ENCODE data around the gene MEF2C. TPM values are rescaled to one million over a fixed set of nuclear protein-coding genes. Genes with fewer than 3 reads are reported as not detected.

The MEF2C gene
- total and polyA plus RNA-seq, 2 experiments from 2014 or later = 107 to 175 TPM

GRCh38 chr5:88729084-88729828 is 153.7 kb downstream of the MEF2C start:
- TF ChIP-seq, protein P1, sequence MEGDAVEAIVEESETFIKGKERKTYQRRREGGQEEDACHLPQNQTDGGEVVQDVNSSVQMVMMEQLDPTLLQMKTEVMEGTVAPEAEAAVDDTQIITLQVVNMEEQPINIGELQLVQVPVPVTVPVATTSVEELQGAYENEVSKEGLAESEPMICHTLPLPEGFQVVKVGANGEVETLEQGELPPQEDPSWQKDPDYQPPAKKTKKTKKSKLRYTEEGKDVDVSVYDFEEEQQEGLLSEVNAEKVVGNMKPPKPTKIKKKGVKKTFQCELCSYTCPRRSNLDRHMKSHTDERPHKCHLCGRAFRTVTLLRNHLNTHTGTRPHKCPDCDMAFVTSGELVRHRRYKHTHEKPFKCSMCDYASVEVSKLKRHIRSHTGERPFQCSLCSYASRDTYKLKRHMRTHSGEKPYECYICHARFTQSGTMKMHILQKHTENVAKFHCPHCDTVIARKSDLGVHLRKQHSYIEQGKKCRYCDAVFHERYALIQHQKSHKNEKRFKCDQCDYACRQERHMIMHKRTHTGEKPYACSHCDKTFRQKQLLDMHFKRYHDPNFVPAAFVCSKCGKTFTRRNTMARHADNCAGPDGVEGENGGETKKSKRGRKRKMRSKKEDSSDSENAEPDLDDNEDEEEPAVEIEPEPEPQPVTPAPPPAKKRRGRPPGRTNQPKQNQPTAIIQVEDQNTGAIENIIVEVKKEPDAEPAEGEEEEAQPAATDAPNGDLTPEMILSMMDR (IDR thresholded peaks at IDR 0.05; ENCODE audit: low read depth, low read length) = peak; percentile 67
- H3K27me3 ChIP-seq = no peaks in the 10 kb centered on the region
- H3K4me3 ChIP-seq = no peak overlapping the region
- H3K27ac ChIP-seq = no peak overlapping the region
- no peaks in the 10 kb centered on the region for H3K9me3 ChIP-seq (ENCODE audit: low read depth)
- H3K4me1 ChIP-seq (ENCODE audit: low read depth) = peaks cover 16% of the 10 kb centered on the region
- H3K36me3 ChIP-seq = peaks cover 52% of the 10 kb centered on the region
- DNase-seq (ENCODE audit: low read depth in 1 of 2, low spot score in 1 of 2) = peak; percentile 84 to 86

DNA sequence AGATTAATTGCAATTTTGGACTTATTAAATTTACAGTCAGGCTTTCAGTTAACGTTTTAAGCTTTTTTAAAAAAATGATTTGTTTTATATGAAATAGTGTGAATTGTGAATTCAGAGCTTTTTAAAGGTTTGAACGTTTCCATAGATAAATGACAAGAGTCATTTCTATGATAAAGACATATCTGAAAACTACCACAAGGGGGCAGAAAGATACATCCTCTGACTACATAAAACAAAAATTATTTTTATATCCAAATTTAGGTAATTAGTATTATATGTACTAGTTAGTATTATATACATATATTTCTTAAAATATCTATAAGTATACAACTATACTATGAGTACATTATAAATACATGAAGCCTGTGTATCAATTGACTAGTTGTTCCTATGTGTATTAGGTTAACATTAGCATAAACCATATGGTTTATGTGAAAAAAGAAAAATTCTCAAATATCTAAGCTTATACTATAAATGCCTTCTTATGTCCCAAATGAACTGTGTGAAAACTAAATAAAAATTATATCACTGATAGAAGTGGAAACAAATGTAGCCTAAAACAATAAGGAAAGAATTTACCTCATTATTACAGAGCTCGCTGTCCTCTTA is 155.2 kb downstream of the MEF2C start:
- peaks cover 10% of the 10 kb centered on the region for H3K4me1 ChIP-seq (ENCODE audit: low read depth)
- no peaks in the 10 kb centered on the region for H3K27me3 ChIP-seq
- no peak overlapping the region for H3K27ac ChIP-seq
- no peak overlapping the region for H3K4me3 ChIP-seq
- no peaks in the 10 kb centered on the region for H3K9me3 ChIP-seq (ENCODE audit: low read depth)
- TF ChIP-seq, protein P1 (IDR thresholded peaks at IDR 0.05; ENCODE audit: low read depth, low read length) = peak; percentile 56
- peaks cover 57% of the 10 kb centered on the region for H3K36me3 ChIP-seq
- peak; percentile 43 to 44 for DNase-seq (ENCODE audit: low read depth in 1 of 2, low spot score in 1 of 2)

- peaks cover 69% of the 10 kb centered on the region for H3K36me3 ChIP-seq
- H3K9me3 ChIP-seq (ENCODE audit: low read depth) = no peaks in the 10 kb centered on the region
- H3K4me3 ChIP-seq = no peak overlapping the region
- peaks cover 5% of the 10 kb centered on the region for H3K4me1 ChIP-seq (ENCODE audit: low read depth)
- H3K27me3 ChIP-seq = no peaks in the 10 kb centered on the region
- DNase-seq (ENCODE audit: low read depth in 1 of 2, low spot score in 1 of 2) = no peak
- TF ChIP-seq, protein P1 (IDR thresholded peaks at IDR 0.05; ENCODE audit: low read depth, low read length) = no peak
- no peak overlapping the region for H3K27ac ChIP-seq
Observed at GRCh38 chr5:88725454-88725853, 157.5 kb downstream of the MEF2C start.

DNA sequence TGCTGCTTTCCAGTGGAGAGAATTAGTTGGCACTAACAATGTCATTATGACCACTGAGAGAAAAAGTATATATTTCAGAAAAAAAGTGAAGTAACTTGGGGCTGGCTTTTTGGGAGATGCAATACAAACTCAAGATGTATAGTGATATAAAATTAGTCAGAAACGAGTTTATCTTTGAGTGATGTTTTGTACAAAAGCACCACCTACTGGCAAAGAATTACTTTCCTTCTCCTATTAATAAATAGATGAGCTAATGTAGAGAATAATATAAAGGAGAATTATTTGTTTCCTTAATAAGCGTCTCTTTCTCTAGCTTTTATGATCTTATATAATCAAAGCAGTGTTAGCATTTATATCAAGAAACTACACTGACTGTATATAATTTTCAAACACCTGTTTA is 158.8 kb downstream of the MEF2C start:
- Histone ChIP-seq H3K27ac (no peak overlapping the region), H3K36me3 (peaks cover 65% of the 10 kb centered on the region), H3K27me3 (no peaks in the 10 kb centered on the region), H3K4me1 (ENCODE audit: low read depth) (no peaks in the 10 kb centered on the region), H3K4me3 (no peak overlapping the region), H3K9me3 (ENCODE audit: low read depth) (no peaks in the 10 kb centered on the region)
- peak in 1 of 2 donors; percentile 44 for DNase-seq (ENCODE audit: low read depth in 1 of 2, low spot score in 1 of 2)
- TF ChIP-seq, protein P1 (IDR thresholded peaks at IDR 0.05; ENCODE audit: low read depth, low read length) = peak; percentile 33

- no peak overlapping the region for H3K27ac ChIP-seq
- no peak for DNase-seq (ENCODE audit: low read depth in 1 of 2, low spot score in 1 of 2)
- H3K4me1 ChIP-seq (ENCODE audit: low read depth) = no peaks in the 10 kb centered on the region
- H3K36me3 ChIP-seq = peaks cover 52% of the 10 kb centered on the region
- no peaks in the 10 kb centered on the region for H3K9me3 ChIP-seq (ENCODE audit: low read depth)
- TF ChIP-seq, protein P1 (IDR thresholded peaks at IDR 0.05; ENCODE audit: low read depth, low read length) = no peak
- no peak overlapping the region for H3K4me3 ChIP-seq
- H3K27me3 ChIP-seq = no peaks in the 10 kb centered on the region
Observed at GRCh38 chr5:88722546-88723073, 160.4 kb downstream of the MEF2C start.

Measured in cardiac muscle cell (in vitro differentiated cells and primary cell).